Natural killer cell (primary cell): ENCODE measurements around the gene CYP8B1. TPM values are rescaled to one million over a fixed set of nuclear protein-coding genes. Genes with fewer than 3 reads are reported as not detected.
"Not testable (repeated sequence)": the region's sequence is repeated elsewhere in the genome, so short reads cannot be mapped to it uniquely, and the experiment has no call there.

ENCODE experiments used
- ATAC-seq, 3 donors: fragments of 150-1000 bp in 2 of 3; fragments of 200-7000 bp in 1 of 3; cut with Tn5 transposase; 1 replicate in 1 of 3; 2 replicates in 2 of 3; pipeline ENCODE4 v1.10.0; 2021; ENCODE audit warnings: mild to moderate bottlenecking in 2 of 3, moderate library complexity in 2 of 3
- DNase-seq, 2 donors: peaks; one replicate each; pipeline versions ENCODE4 v3.0.0 to v3.0.0-alpha.2; 2013 to 2021; ENCODE audit warnings: mixed read lengths in 1 of 2
- H3K27ac ChIP-seq: one replicate; pipeline ENCODE4 v1.5.1; 2013; ENCODE audit warnings: mild to moderate bottlenecking, low read length
- H3K27me3 ChIP-seq: one replicate; pipeline ENCODE4 v1.6.1; 2013; ENCODE audit warnings: low read length; ENCODE audit not compliant: control insufficient read depth, insufficient read depth
- H3K36me3 ChIP-seq: one replicate; pipeline ENCODE4 v1.6.1; 2013; ENCODE audit warnings: low read length; ENCODE audit not compliant: control insufficient read depth, insufficient read depth
- H3K4me1 ChIP-seq: one replicate; pipeline ENCODE4 v1.6.1; 2013; ENCODE audit warnings: low read length; ENCODE audit not compliant: control insufficient read depth, insufficient read depth
- H3K4me3 ChIP-seq: one replicate; pipeline ENCODE4 v1.5.1; 2013; ENCODE audit warnings: low read length
- H3K9me3 ChIP-seq: one replicate; pipeline ENCODE4 v1.6.1; 2013; ENCODE audit warnings: low read length; ENCODE audit not compliant: control insufficient read depth, insufficient read depth
- H3K27ac Mint-ChIP-seq, 2 donors: one replicate each; pipeline ENCODE4 v1.8.0; 2022; ENCODE audit warnings: mild to moderate bottlenecking in 2 of 2, mixed read lengths in 2 of 2, moderate library complexity in 1 of 2
- H3K27me3 Mint-ChIP-seq, 2 donors: one replicate each; pipeline ENCODE4 v1.8.0; 2022; ENCODE audit warnings: low read depth in 2 of 2, mixed read lengths in 2 of 2
- H3K36me3 Mint-ChIP-seq: one replicate; pipeline ENCODE4 v1.8.0; 2022; ENCODE audit warnings: mixed read lengths
- H3K4me1 Mint-ChIP-seq, 2 donors: one replicate each; pipeline ENCODE4 v1.8.0; 2022; ENCODE audit warnings: mixed read lengths in 2 of 2
- H3K4me3 Mint-ChIP-seq: one replicate; pipeline ENCODE4 v1.8.0; 2022; ENCODE audit warnings: mild to moderate bottlenecking, moderate library complexity, mixed read lengths
- H3K9me3 Mint-ChIP-seq, 2 donors: one replicate each; pipeline ENCODE4 v1.8.0; 2022; ENCODE audit warnings: mixed read lengths in 2 of 2
- CTCF ChIP-seq: fragments of 200-600 bp; IDR thresholded peaks from one replicate; pipeline ENCODE4 v1.8.0; 2022; ENCODE audit warnings: antibody characterized with exemption
- WGBS: methylation state at CpG from one replicate; pipeline ENCODE4 v1.1.7; 2013; ENCODE audit warnings: missing lambda C conversion rate; ENCODE audit not compliant: insufficient coverage; 5-methylcytosine and 5-hydroxymethylcytosine counted together
- intact Hi-C: fragments of 100-400 bp; cut with micrococcal nuclease; formaldehyde crosslinking; loops from one replicate; pipeline ENCODE4 v1.14.2; 2022
- total RNA-seq, 4 donors: library from RNA; stranded (reverse); fragments of 120-200 nt in 1 of 4; gene quantifications; one replicate each; pipeline versions ENCODE4 v1.2.3 to v1.2.4, GENCODE V29; 2013 to 2022

CYP8B1 gene
- total RNA-seq, 3 donors from 2014 or later (not counting 1 experiment from before 2014, with no cell fraction given) = not detected

GRCh38 chr3:42886294-42886822, 10.7 kb upstream of the CYP8B1 start:
- Mint-ChIP-seq H3K4me3 (no peak overlapping the region), H3K36me3 (no peaks in the 10 kb centered on the region), H3K9me3 (no peaks in the 10 kb centered on the region), H3K27ac (no peak overlapping the region), H3K4me1 (peaks cover 12 to 14% of the 10 kb centered on the region in 2 donors), H3K27me3 (peaks cover 12 to 27% of the 10 kb centered on the region in 2 donors)
- ATAC-seq (no peak), DNase-seq (no peak)
- WGBS = no CpG with 5 or more reads among the region's 1 CpG
- H3K27ac ChIP-seq = no peak overlapping the region
- H3K4me3 ChIP-seq = no peak overlapping the region
- TF ChIP-seq CTCF = no peak
- H3K36me3 ChIP-seq = no peaks in the 10 kb centered on the region
- H3K4me1 ChIP-seq = peaks cover 3% of the 10 kb centered on the region
- no peaks in the 10 kb centered on the region for H3K9me3 ChIP-seq
- H3K27me3 ChIP-seq = peaks cover 4% of the 10 kb centered on the region
- intact Hi-C loops = no loop called here

- intact Hi-C loops = no loop called here
- H3K27me3 ChIP-seq = peaks cover 4% of the 10 kb centered on the region
- no peak for DNase-seq
- Mint-ChIP-seq H3K4me1 (peaks cover 7 to 17% of the 10 kb centered on the region in 2 donors), H3K27me3 (peaks cover 11 to 18% of the 10 kb centered on the region in 2 donors), H3K36me3 (no peaks in the 10 kb centered on the region), H3K4me3 (no peak overlapping the region), H3K27ac (no peak overlapping the region), H3K9me3 (no peaks in the 10 kb centered on the region)
- ATAC-seq = no peak
- no peak for TF ChIP-seq CTCF
- no peaks in the 10 kb centered on the region for H3K9me3 ChIP-seq
- H3K4me1 ChIP-seq = peaks cover 14% of the 10 kb centered on the region
- no peak overlapping the region for H3K4me3 ChIP-seq
- no peaks in the 10 kb centered on the region for H3K36me3 ChIP-seq
- no peak overlapping the region for H3K27ac ChIP-seq
- WGBS = 68% methylated on average over 2 of the region's 2 CpGs
These were observed 8.6 kb upstream of the CYP8B1 start for GRCh38 chr3:42884324-42884723.

GRCh38 chr3:42883251-42883930, 7.7 kb upstream of the CYP8B1 start:
- H3K36me3 ChIP-seq, H3K36me3 Mint-ChIP-seq, H3K9me3 ChIP-seq, ATAC-seq, H3K27me3 ChIP-seq, intact Hi-C loops, H3K9me3 Mint-ChIP-seq, H3K4me3 Mint-ChIP-seq, H3K4me3 ChIP-seq, H3K27ac Mint-ChIP-seq, H3K27ac ChIP-seq, DNase-seq: not testable (repeated sequence)
- peaks cover 7 to 17% of the 10 kb centered on the region in 2 donors for H3K4me1 Mint-ChIP-seq
- whole genome bisulfite sequencing = 86% methylated on average over 4 of the region's 6 CpGs
- H3K4me1 ChIP-seq = peaks cover 14% of the 10 kb centered on the region
- peaks cover 3 to 14% of the 10 kb centered on the region in 2 donors for H3K27me3 Mint-ChIP-seq

- peak overlapping the region; percentile 86 for H3K4me3 Mint-ChIP-seq
- Histone ChIP-seq H3K27me3 (no peaks in the 10 kb centered on the region), H3K27ac (peak overlapping the region; percentile 1), H3K9me3 (no peaks in the 10 kb centered on the region), H3K36me3 (no peaks in the 10 kb centered on the region), H3K4me3 (peak overlapping the region; percentile 40), H3K4me1 (peaks cover 14% of the 10 kb centered on the region)
- peak overlapping the region; percentile 76 to 89 for H3K27ac Mint-ChIP-seq
- H3K27me3 Mint-ChIP-seq = no peaks in the 10 kb centered on the region
- intact Hi-C loops = loop anchor here (1.0 kb wide), 3 partner anchors 50 to 100 kb away; partner anchors contain the start of gene HIGD1A
- H3K9me3 Mint-ChIP-seq = no peaks in the 10 kb centered on the region
- peak; percentile 92 for TF ChIP-seq CTCF
- H3K36me3 Mint-ChIP-seq = no peaks in the 10 kb centered on the region
- 3% methylated on average over 61 of the region's 61 CpGs for WGBS
- DNase-seq (peak; percentile 71 to 95), ATAC-seq (peak; percentile 96 to 98 (median 98))
- peaks cover 7 to 17% of the 10 kb centered on the region in 2 donors for H3K4me1 Mint-ChIP-seq
These were observed 5.1 kb upstream of the CYP8B1 start for GRCh38 chr3:42880601-42881451.
